ENCODE results near the gene ZRSR2.

Gene ZRSR2

DNA sequence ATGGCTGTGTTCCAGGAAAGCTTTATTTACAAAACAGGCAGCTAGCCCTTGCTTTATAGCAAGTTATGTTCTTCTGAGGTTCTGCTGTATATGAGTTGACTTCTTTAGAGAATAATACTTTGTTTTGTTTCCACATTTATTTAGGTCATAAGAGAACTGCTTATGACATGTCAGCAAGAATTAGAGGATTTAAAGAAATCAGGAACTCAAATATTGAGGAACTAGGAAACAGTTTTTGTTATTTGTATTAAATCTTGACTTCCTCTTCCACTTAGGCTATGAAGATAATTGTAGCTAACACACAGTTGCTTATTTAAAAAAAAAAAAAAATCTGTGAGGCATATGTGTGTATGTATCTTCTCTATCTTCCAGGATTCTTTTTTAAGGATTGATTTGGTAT lies 14.3 kb downstream of the ZRSR2 start:
- no peak overlapping the region for H3K4me3 ChIP-seq (ENCODE audit: low read length)
- no peaks in the 10 kb centered on the region for H3K4me1 ChIP-seq (ENCODE audit: control insufficient read depth, insufficient read depth, low read length)
- H3K27ac ChIP-seq (ENCODE audit: low read length) = no peak overlapping the region
- no peaks in the 10 kb centered on the region for H3K9me3 ChIP-seq (ENCODE audit: control insufficient read depth, insufficient read depth, low read length)
- H3K27me3 ChIP-seq (ENCODE audit: control insufficient read depth, insufficient read depth, low read length) = no peaks in the 10 kb centered on the region
- H3K36me3 ChIP-seq (ENCODE audit: control insufficient read depth, insufficient read depth, low read length) = no peaks in the 10 kb centered on the region
- no peak for DNase-seq (ENCODE audit: low read depth, low spot score)

- no peaks in the 10 kb centered on the region for H3K27me3 ChIP-seq (ENCODE audit: control insufficient read depth, insufficient read depth, low read length)
- DNase-seq (ENCODE audit: low read depth, low spot score) = no peak
- H3K27ac ChIP-seq (ENCODE audit: low read length) = no peak overlapping the region
- no peaks in the 10 kb centered on the region for H3K36me3 ChIP-seq (ENCODE audit: control insufficient read depth, insufficient read depth, low read length)
- no peaks in the 10 kb centered on the region for H3K9me3 ChIP-seq (ENCODE audit: control insufficient read depth, insufficient read depth, low read length)
- WGBS (ENCODE audit: insufficient coverage, insufficient read length) = no CpG with 5 or more reads among the region's 4 CpGs
- no peaks in the 10 kb centered on the region for H3K4me1 ChIP-seq (ENCODE audit: control insufficient read depth, insufficient read depth, low read length)
- H3K4me3 ChIP-seq (ENCODE audit: low read length) = no peak overlapping the region
These were observed 18.0 kb downstream of the ZRSR2 start for GRCh38 chrX:15808254-15808653.

GRCh38 chrX:15812192-15812938 lies 22.1 kb downstream of the ZRSR2 start:
- DNase-seq (ENCODE audit: low read depth, low spot score) = no peak
- no peaks in the 10 kb centered on the region for H3K4me1 ChIP-seq (ENCODE audit: control insufficient read depth, insufficient read depth, low read length)
- H3K36me3 ChIP-seq (ENCODE audit: control insufficient read depth, insufficient read depth, low read length) = no peaks in the 10 kb centered on the region
- WGBS (ENCODE audit: insufficient coverage, insufficient read length) = no CpG with 5 or more reads among the region's 8 CpGs
- H3K4me3 ChIP-seq (ENCODE audit: low read length) = no peak overlapping the region
- H3K27me3 ChIP-seq (ENCODE audit: control insufficient read depth, insufficient read depth, low read length) = no peaks in the 10 kb centered on the region
- H3K27ac ChIP-seq (ENCODE audit: low read length) = no peak overlapping the region
- H3K9me3 ChIP-seq (ENCODE audit: control insufficient read depth, insufficient read depth, low read length) = no peaks in the 10 kb centered on the region

- Histone ChIP-seq H3K4me1 (ENCODE audit: control insufficient read depth, insufficient read depth, low read length) (no peaks in the 10 kb centered on the region), H3K4me3 (ENCODE audit: low read length) (no peak overlapping the region), H3K27me3 (ENCODE audit: control insufficient read depth, insufficient read depth, low read length) (no peaks in the 10 kb centered on the region), H3K36me3 (ENCODE audit: control insufficient read depth, insufficient read depth, low read length) (no peaks in the 10 kb centered on the region), H3K9me3 (ENCODE audit: control insufficient read depth, insufficient read depth, low read length) (no peaks in the 10 kb centered on the region), H3K27ac (ENCODE audit: low read length) (no peak overlapping the region)
- no peak for DNase-seq (ENCODE audit: low read depth, low spot score)
- WGBS (ENCODE audit: insufficient coverage, insufficient read length) = no CpG with 5 or more reads among the region's 1 CpG
These were observed 23.1 kb downstream of the ZRSR2 start for GRCh38 chrX:15813416-15813815.

DNA sequence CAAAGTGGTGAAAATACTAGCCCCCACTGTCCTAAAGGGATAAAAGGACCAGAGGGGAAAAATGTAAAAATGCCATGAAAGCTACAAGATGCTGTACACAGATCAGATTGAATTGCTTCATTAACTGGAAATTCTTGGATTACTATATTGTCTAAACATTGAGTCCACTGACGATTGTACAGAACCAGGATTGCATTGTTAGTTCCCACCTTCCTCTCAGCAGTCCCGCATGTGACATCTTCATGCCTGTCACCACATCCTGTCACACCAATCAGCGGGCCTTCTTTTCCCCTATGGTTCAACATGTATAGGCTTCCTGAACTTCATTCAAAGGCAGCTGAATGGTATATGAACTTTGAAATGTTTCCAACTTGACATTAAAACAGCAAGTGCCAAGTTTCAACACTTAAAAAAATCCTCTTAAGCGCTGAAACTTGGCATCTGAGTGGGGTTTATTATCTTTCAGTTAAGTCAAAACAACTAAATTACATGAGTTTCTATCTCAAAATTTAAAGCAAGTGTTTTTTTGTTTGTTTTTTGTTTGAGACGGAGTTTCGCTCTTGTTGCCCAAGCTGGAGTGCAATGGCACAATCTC lies 24.6 kb downstream of the ZRSR2 start:
- DNase-seq (ENCODE audit: low read depth, low spot score) = no peak
- Histone ChIP-seq H3K4me1 (ENCODE audit: control insufficient read depth, insufficient read depth, low read length) (no peaks in the 10 kb centered on the region), H3K36me3 (ENCODE audit: control insufficient read depth, insufficient read depth, low read length) (no peaks in the 10 kb centered on the region), H3K9me3 (ENCODE audit: control insufficient read depth, insufficient read depth, low read length) (no peaks in the 10 kb centered on the region), H3K27ac (ENCODE audit: low read length) (no peak overlapping the region), H3K4me3 (ENCODE audit: low read length) (no peak overlapping the region), H3K27me3 (ENCODE audit: control insufficient read depth, insufficient read depth, low read length) (no peaks in the 10 kb centered on the region)
- no CpG with 5 or more reads among the region's 6 CpGs for WGBS (ENCODE audit: insufficient coverage, insufficient read length)

DNA sequence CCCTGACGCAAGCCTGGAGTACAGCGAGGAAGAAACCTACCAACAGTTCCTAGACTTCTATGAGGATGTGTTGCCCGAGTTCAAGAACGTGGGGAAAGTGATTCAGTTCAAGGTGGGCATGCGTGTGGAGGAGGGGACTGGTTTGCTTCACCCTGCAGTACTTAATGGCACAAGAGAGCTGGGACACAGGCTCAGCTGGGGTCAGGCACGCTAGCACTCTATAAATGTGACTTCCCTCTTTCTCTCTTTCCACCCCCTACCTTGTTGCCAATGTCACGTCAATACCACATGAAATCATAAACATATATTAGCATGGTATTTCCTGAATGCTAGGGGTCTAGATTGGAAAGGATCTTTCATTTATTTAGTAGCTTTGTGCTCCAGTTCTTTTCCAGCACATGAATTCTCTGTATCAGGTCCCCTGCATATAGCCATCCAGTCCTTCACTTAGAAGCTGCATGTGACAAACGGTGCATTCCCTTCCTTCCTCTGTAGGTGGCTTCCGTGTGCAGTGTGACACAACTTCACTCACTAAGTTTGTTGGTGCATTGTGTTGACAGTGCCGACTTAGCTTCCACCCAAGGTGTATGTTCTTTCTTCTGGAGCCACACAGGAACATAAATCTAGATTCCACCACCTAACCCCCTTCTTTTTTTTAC lies 25.6 kb downstream of the ZRSR2 start:
- WGBS (ENCODE audit: insufficient coverage, insufficient read length) = no CpG with 5 or more reads among the region's 10 CpGs
- Histone ChIP-seq H3K4me3 (ENCODE audit: low read length) (no peak overlapping the region), H3K36me3 (ENCODE audit: control insufficient read depth, insufficient read depth, low read length) (no peaks in the 10 kb centered on the region), H3K4me1 (ENCODE audit: control insufficient read depth, insufficient read depth, low read length) (no peaks in the 10 kb centered on the region), H3K27me3 (ENCODE audit: control insufficient read depth, insufficient read depth, low read length) (no peaks in the 10 kb centered on the region), H3K27ac (ENCODE audit: low read length) (no peak overlapping the region), H3K9me3 (ENCODE audit: control insufficient read depth, insufficient read depth, low read length) (no peaks in the 10 kb centered on the region)
- DNase-seq (ENCODE audit: low read depth, low spot score) = no peak

DNA sequence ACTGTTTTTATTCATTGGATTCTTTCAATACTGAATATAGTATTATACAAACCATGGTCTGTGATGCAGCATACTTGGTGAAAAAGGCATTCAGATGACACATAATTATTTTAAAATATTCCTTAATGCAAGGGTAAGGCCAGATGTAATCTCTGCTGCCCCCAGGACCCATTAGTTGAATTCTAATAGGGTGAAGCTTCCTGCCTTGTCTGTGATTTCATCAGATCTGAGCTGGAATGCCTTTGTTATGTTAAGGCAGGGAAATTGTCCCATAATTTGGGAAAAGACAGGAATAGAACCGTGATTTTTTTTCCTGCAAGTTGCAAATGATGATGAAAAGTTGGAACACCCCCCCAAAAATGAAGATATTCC lies 26.1 kb downstream of the ZRSR2 start:
- no peaks in the 10 kb centered on the region for H3K4me1 ChIP-seq (ENCODE audit: control insufficient read depth, insufficient read depth, low read length)
- H3K27me3 ChIP-seq (ENCODE audit: control insufficient read depth, insufficient read depth, low read length) = no peaks in the 10 kb centered on the region
- DNase-seq (ENCODE audit: low read depth, low spot score) = no peak
- no peak overlapping the region for H3K4me3 ChIP-seq (ENCODE audit: low read length)
- H3K9me3 ChIP-seq (ENCODE audit: control insufficient read depth, insufficient read depth, low read length) = no peaks in the 10 kb centered on the region
- no peak overlapping the region for H3K27ac ChIP-seq (ENCODE audit: low read length)
- no CpG with 5 or more reads among the region's 1 CpG for WGBS (ENCODE audit: insufficient coverage, insufficient read length)
- H3K36me3 ChIP-seq (ENCODE audit: control insufficient read depth, insufficient read depth, low read length) = no peaks in the 10 kb centered on the region

DNA sequence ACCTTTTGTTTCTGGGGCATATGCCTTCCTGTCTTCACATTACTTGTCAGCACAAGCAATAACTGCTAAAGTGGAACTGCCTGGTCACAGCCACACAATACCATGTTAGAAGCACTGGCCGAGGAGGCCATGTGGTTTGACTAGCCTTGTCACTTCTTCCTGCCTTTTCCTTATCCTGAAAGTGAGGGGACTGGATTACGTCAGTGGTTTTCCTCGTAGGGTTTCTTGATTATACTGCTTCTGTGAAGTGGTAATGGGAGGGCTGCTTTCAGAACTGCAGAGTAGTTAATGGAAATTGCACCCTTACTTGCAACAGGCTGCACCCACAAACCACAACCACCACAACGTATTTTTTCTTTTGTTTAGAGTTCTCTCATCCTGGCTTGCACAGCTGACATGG lies 26.6 kb downstream of the ZRSR2 start:
- Histone ChIP-seq H3K27ac (ENCODE audit: low read length) (no peak overlapping the region), H3K9me3 (ENCODE audit: control insufficient read depth, insufficient read depth, low read length) (no peaks in the 10 kb centered on the region), H3K36me3 (ENCODE audit: control insufficient read depth, insufficient read depth, low read length) (no peaks in the 10 kb centered on the region), H3K4me1 (ENCODE audit: control insufficient read depth, insufficient read depth, low read length) (no peaks in the 10 kb centered on the region), H3K4me3 (ENCODE audit: low read length) (no peak overlapping the region), H3K27me3 (ENCODE audit: control insufficient read depth, insufficient read depth, low read length) (no peaks in the 10 kb centered on the region)
- DNase-seq (ENCODE audit: low read depth, low spot score) = no peak
- WGBS (ENCODE audit: insufficient coverage, insufficient read length) = no CpG with 5 or more reads among the region's 4 CpGs

DNA sequence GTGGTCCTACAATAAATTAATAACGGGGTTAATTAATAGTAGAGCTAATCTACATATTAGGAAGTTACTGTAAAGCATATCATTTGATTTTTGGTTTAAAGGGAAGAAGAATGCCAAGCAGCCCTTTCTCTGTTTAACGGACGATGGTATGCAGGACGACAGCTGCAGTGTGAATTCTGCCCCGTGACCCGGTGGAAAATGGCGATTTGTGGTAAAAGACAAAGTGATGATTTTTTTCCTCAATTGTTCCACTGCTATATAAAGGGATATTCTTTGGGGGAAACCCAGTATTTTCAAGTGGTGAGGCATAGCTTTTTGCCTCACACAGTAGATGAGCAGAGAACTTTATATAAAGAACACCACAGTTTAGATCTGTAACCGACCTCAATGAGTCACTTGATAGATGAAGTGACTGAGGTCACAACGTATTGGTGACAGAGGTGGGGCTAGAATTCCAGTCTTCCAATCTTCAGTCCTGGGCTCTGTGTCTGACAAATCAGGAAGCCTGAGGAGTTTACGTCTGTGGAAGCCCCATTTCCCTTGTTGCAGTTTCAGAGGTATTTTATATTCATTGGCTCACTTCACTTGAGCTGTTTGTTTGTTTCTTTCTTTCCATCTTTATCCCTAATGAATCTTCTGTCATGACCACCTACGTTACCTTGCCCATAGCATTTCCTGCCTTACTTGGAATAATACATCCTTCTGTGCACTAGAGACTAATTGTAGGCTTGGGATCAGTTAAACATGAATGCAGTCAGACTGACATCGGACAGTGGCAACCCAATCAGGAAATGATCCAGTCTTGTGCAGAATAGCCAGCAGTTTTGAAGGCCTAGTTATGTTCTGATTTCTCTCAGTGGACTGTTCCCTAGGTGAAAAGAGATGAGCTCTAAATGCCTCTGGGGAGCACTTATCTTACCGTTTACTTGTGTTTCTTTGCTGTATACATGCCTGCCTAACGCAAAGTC lies 30.1 kb downstream of the ZRSR2 start:
- no peaks in the 10 kb centered on the region for H3K27me3 ChIP-seq (ENCODE audit: control insufficient read depth, insufficient read depth, low read length)
- H3K9me3 ChIP-seq (ENCODE audit: control insufficient read depth, insufficient read depth, low read length) = no peaks in the 10 kb centered on the region
- H3K4me1 ChIP-seq (ENCODE audit: control insufficient read depth, insufficient read depth, low read length) = no peaks in the 10 kb centered on the region
- no peak overlapping the region for H3K4me3 ChIP-seq (ENCODE audit: low read length)
- DNase-seq (ENCODE audit: low read depth, low spot score) = no peak
- H3K27ac ChIP-seq (ENCODE audit: low read length) = no peak overlapping the region
- WGBS (ENCODE audit: insufficient coverage, insufficient read length) = no CpG with 5 or more reads among the region's 14 CpGs
- no peaks in the 10 kb centered on the region for H3K36me3 ChIP-seq (ENCODE audit: control insufficient read depth, insufficient read depth, low read length)

GRCh38 chrX:15822922-15823321 lies 32.6 kb downstream of the ZRSR2 start:
- WGBS (ENCODE audit: insufficient coverage, insufficient read length) = no CpG with 5 or more reads among the region's 23 CpGs
- no peak overlapping the region for H3K4me3 ChIP-seq (ENCODE audit: low read length)
- H3K36me3 ChIP-seq (ENCODE audit: control insufficient read depth, insufficient read depth, low read length) = no peaks in the 10 kb centered on the region
- no peak for DNase-seq (ENCODE audit: low read depth, low spot score)
- H3K9me3 ChIP-seq (ENCODE audit: control insufficient read depth, insufficient read depth, low read length) = no peaks in the 10 kb centered on the region
- no peaks in the 10 kb centered on the region for H3K27me3 ChIP-seq (ENCODE audit: control insufficient read depth, insufficient read depth, low read length)
- no peak overlapping the region for H3K27ac ChIP-seq (ENCODE audit: low read length)
- no peaks in the 10 kb centered on the region for H3K4me1 ChIP-seq (ENCODE audit: control insufficient read depth, insufficient read depth, low read length)

Data from iPS DF 6.9 (cell line).